HG03460 (cell line): ENCODE measurements around the gene GJA1.
"Not testable (repeated sequence)": the region's sequence is repeated elsewhere in the genome, so short reads cannot be mapped to it uniquely, and the experiment has no call there.

Experiments used
- ATAC-seq: cut with Tn5 transposase; IDR thresholded peaks from one replicate; pipeline ENCODE4 v1.9.1; 2021; ENCODE audit not compliant: unreplicated experiment

The GJA1 gene

GRCh38 chr6:121436960-121437850, 1.8 kb downstream of the GJA1 start:
- no peak for ATAC-seq

- no peak for ATAC-seq
Observed at GRCh38 chr6:121437851-121438651, 2.6 kb downstream of the GJA1 start.

GRCh38 chr6:121438869-121439268, 3.4 kb downstream of the GJA1 start:
- no peak for ATAC-seq

- ATAC-seq, result no peak
Observed at GRCh38 chr6:121439475-121439874, 4.0 kb downstream of the GJA1 start.

GRCh38 chr6:121439926-121440325, 4.5 kb downstream of the GJA1 start:
- ATAC-seq, result no peak

GRCh38 chr6:121441477-121441876, 6.0 kb downstream of the GJA1 start:
- ATAC-seq, result no peak

- ATAC-seq, result no peak
Observed at GRCh38 chr6:121442576-121442975, 7.1 kb downstream of the GJA1 start.

- ATAC-seq, result no peak
Observed at GRCh38 chr6:121443971-121444541, 8.6 kb downstream of the GJA1 start.

GRCh38 chr6:121446705-121447104, 11.3 kb downstream of the GJA1 start:
- not testable (repeated sequence) for ATAC-seq

GRCh38 chr6:121447746-121448145, 12.3 kb downstream of the GJA1 start:
- ATAC-seq, result not testable (repeated sequence)

- not testable (repeated sequence) for ATAC-seq
Observed at GRCh38 chr6:121448528-121448927, 13.1 kb downstream of the GJA1 start.

GRCh38 chr6:121449331-121449730, 13.9 kb downstream of the GJA1 start:
- no peak for ATAC-seq

- no peak for ATAC-seq
Observed at GRCh38 chr6:121450242-121450641, 14.8 kb downstream of the GJA1 start.

- ATAC-seq, result no peak
Observed at GRCh38 chr6:121451250-121451649, 15.8 kb downstream of the GJA1 start.

GRCh38 chr6:121453191-121453590, 17.7 kb downstream of the GJA1 start:
- no peak for ATAC-seq

- ATAC-seq, result no peak
Observed at GRCh38 chr6:121460170-121460569, 24.7 kb downstream of the GJA1 start.

- ATAC-seq, result no peak
Observed at GRCh38 chr6:121463087-121463486, 27.6 kb downstream of the GJA1 start.

GRCh38 chr6:121465101-121465500, 29.7 kb downstream of the GJA1 start:
- ATAC-seq, result no peak

- no peak for ATAC-seq
Observed at GRCh38 chr6:121479486-121480098, 44.1 kb downstream of the GJA1 start.

GRCh38 chr6:121480099-121480713, 44.8 kb downstream of the GJA1 start:
- ATAC-seq, result no peak
